RWPE2 (cell line): ENCODE results near the gene CDK7.
"Not testable (repeated sequence)": the region's sequence is repeated elsewhere in the genome, so short reads cannot be mapped to it uniquely, and the experiment has no call there.

ENCODE experiments used
- ATAC-seq: fragments of 200-7000 bp; cut with Tn5 transposase; 3 replicates; pipeline ENCODE4 v1.9.1; 2021; ENCODE audit warnings: low read depth
- DNase-seq: peaks from one replicate; pipeline ENCODE4 v3.0.0-alpha.2; 2020; ENCODE audit warnings: low spot score
- H3K27ac ChIP-seq: fragments of 450-650 bp; 2 replicates; pipeline ENCODE4 v1.5.1; 2017; ENCODE audit warnings: mild to moderate bottlenecking; ENCODE audit not compliant: poor library complexity, severe bottlenecking
- H3K27me3 ChIP-seq: fragments of 250-450 bp; sonication (Bioruptor Pico); 2 replicates; pipeline ENCODE4 v1.5.1; 2021; ENCODE audit warnings: mild to moderate bottlenecking, moderate library complexity; ENCODE audit not compliant: insufficient read depth, poor library complexity, severe bottlenecking
- H3K36me3 ChIP-seq: fragments of 250-450 bp; sonication (Bioruptor Pico); 2 replicates; pipeline ENCODE4 v1.5.1; 2020; ENCODE audit warnings: low read depth, mild to moderate bottlenecking, moderate library complexity
- H3K4me1 ChIP-seq: fragments of 250-450 bp; sonication (Bioruptor Pico); 2 replicates; pipeline ENCODE4 v1.5.1; 2021; ENCODE audit warnings: mild to moderate bottlenecking, moderate library complexity; ENCODE audit not compliant: insufficient read depth, poor library complexity, severe bottlenecking
- H3K4me3 ChIP-seq: fragments of 250-450 bp; sonication (Bioruptor Pico); 2 replicates; pipeline ENCODE4 v1.5.1; 2021; ENCODE audit warnings: mild to moderate bottlenecking, moderate library complexity; ENCODE audit not compliant: severe bottlenecking
- H3K9me3 ChIP-seq: fragments of 250-450 bp; sonication (Bioruptor Pico); 2 replicates; pipeline ENCODE4 v1.5.1; 2021; ENCODE audit warnings: mild to moderate bottlenecking, moderate library complexity; ENCODE audit not compliant: severe bottlenecking
- CTCF ChIP-seq: fragments of 450-650 bp; IDR thresholded peaks from one replicate; pipeline ENCODE4 v1.5.1; 2017; ENCODE audit warnings: mild to moderate bottlenecking, moderate library complexity; ENCODE audit not compliant: poor library complexity, severe bottlenecking

Gene CDK7

GRCh38 chr5:69213513-69214215 is 21.0 kb upstream of the CDK7 start:
- Histone ChIP-seq H3K4me3 (no peak overlapping the region), H3K4me1 (peaks cover 5% of the 10 kb centered on the region), H3K27me3 (no peaks in the 10 kb centered on the region), H3K36me3 (peaks cover 25% of the 10 kb centered on the region), H3K9me3 (peaks cover 1% of the 10 kb centered on the region), H3K27ac (no peak overlapping the region)
- DNase-seq (no peak), ATAC-seq (no peak)
- no peak for TF ChIP-seq CTCF

GRCh38 chr5:69217151-69217511 is 17.6 kb upstream of the CDK7 start:
- TF ChIP-seq CTCF: no peak
- no peak for ATAC-seq

GRCh38 chr5:69217548-69218526 is 16.8 kb upstream of the CDK7 start:
- peak overlapping the region; percentile 67 for H3K27ac ChIP-seq
- ATAC-seq (peak; percentile 93), DNase-seq (peak; percentile 98)
- TF ChIP-seq CTCF: no peak
- peaks cover 12% of the 10 kb centered on the region for H3K4me1 ChIP-seq
- H3K4me3 ChIP-seq: peak overlapping the region; percentile 93
- no peaks in the 10 kb centered on the region for H3K27me3 ChIP-seq
- H3K36me3 ChIP-seq: peaks cover 10% of the 10 kb centered on the region
- H3K9me3 ChIP-seq: no peaks in the 10 kb centered on the region

More at GRCh38 chr5:69217151-69217511, 17.6 kb upstream of the CDK7 start:
- Histone ChIP-seq H3K36me3 (peaks cover 10% of the 10 kb centered on the region), H3K4me3 (peak overlapping the region; percentile 93), H3K27ac (no peak overlapping the region), H3K4me1 (peaks cover 12% of the 10 kb centered on the region), H3K27me3 (no peaks in the 10 kb centered on the region), H3K9me3 (no peaks in the 10 kb centered on the region)
- no peak for DNase-seq

DNA sequence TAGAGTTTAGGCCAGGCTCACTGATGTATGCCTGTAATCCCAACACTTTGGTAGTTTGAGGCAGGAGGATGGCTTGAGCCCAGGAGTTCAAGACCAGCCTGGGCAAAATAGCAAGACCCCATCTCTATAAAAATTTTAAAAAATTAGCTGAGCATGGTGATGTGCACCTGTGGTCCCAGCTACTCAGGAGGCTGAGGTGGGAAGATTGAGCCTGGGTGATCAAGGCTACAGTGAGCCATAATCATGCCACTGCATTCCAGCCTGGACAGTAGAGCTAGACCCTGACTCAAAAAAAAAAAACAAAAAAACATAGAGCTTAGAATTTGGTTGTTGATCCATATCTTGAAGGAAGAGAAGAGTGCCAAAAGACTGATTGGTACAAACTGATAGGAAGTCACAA is 14.7 kb upstream of the CDK7 start:
- no peaks in the 10 kb centered on the region for H3K27me3 ChIP-seq
- H3K4me1 ChIP-seq: peaks cover 12% of the 10 kb centered on the region
- no peak overlapping the region for H3K4me3 ChIP-seq
- DNase-seq: no peak
- no peak for ATAC-seq
- H3K27ac ChIP-seq: no peak overlapping the region
- H3K36me3 ChIP-seq: peaks cover 16% of the 10 kb centered on the region
- no peaks in the 10 kb centered on the region for H3K9me3 ChIP-seq
- no peak for TF ChIP-seq CTCF

GRCh38 chr5:69220371-69220770 is 14.3 kb upstream of the CDK7 start:
- not testable (repeated sequence) for H3K27ac ChIP-seq, H3K4me3 ChIP-seq, H3K9me3 ChIP-seq, DNase-seq, H3K27me3 ChIP-seq, ATAC-seq
- Histone ChIP-seq H3K4me1 (peaks cover 12% of the 10 kb centered on the region), H3K36me3 (peaks cover 16% of the 10 kb centered on the region)

DNA sequence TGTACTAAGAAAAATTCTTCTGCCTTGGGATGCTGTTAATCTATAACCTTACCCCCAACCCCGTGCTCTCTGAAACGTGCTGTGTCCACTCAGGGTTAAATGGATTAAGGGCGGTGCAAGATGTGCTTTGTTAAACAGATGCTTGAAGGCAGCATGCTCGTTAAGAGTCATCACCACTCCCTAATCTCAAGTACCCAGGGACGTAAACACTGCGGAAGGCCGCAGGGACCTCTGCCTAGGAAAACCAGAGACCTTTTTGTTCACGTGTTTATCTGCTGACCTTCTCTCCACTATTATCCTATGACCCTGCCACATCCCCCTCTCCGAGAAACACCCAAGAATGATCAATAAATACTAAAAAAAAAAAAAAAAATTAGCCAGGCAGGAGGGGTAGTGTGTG is 13.9 kb upstream of the CDK7 start:
- not testable (repeated sequence) for H3K9me3 ChIP-seq, DNase-seq, H3K27me3 ChIP-seq, H3K27ac ChIP-seq, ATAC-seq, H3K4me3 ChIP-seq
- H3K36me3 ChIP-seq: peaks cover 19% of the 10 kb centered on the region
- peaks cover 12% of the 10 kb centered on the region for H3K4me1 ChIP-seq
